Activated T-cell treated with anti-CD3 and anti-CD28 coated beads for 48 hours (primary cell): Measurements from ENCODE around the gene EEPD1.

Source experiments
- DNase-seq: peaks from one replicate; pipeline ENCODE4 v3.0.0-alpha.2; 2020; ENCODE audit warnings: low read depth

The EEPD1 gene

GRCh38 chr7:36261019-36261754 is 108.1 kb downstream of the EEPD1 start:
- no peak for DNase-seq

GRCh38 chr7:36262309-36263094 is 109.4 kb downstream of the EEPD1 start:
- DNase-seq = no peak

DNA sequence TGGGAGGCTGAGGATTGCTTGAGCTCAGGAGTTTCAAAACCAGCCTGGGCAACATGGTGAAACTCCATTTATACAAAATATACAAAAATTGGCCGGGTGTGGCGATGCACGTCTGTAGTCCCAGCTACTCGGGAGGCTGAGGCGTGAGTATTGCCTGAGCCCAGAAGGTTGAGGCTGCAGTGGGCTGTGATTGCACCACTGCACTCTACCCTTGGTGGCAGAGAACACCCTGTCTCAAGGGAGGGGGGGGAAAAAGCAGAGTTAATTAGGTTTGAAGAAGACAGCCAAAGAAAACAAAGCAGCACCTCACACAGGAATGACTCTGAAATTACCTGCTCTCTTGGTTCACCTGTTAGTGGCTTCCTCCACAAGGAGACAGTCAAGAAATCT is 110.0 kb downstream of the EEPD1 start:
- DNase-seq = no peak

- no peak for DNase-seq
These were observed 111.2 kb downstream of the EEPD1 start for GRCh38 chr7:36264123-36264801.

DNA sequence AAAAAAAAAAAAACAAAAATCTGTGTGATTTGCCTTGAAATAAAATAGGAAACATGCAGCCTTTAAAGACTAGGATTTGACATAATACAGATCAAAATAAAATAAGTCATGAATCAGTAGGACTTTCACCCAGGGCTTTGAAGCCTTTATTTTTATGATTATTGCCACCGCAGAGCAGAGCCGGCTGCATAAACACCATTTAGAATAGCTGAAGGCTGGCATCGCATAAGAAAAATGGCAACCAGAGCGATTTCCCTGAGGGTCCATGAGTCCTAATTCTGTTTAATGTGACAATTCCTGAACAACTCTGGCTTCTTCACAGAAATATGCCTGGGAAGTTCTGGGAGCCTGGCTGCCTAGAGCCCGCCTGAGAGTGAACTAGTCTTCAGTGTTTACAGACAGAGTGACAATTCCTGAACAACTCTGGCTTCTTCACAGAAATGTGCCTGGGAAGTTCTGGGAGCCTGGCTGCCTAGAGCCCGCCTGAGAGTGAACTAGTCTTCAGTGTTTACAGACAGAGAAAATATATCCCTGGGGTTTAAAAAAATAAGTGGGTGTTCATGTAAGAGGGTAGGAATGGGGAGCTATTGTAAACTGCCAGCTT is 112.0 kb downstream of the EEPD1 start:
- no peak for DNase-seq

DNA sequence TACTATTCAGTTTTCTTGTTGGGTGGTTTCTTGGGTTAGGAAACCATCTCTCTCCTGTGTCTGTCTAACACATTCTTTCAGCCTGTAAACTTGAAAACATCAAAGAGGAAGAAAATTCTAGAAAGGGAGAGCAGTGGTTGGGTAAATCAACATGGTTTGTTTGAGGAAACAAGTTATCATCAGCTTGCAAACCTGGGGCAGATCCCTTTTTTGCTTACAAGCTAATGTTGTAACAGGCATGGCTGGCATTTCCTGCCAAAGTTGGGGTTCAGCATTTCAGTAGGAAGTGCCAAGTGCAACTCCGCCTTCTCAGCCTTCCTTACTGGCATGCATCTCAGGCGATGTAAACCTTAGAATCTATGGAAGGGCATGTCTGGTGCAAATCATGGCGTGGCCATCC is 112.6 kb downstream of the EEPD1 start:
- no peak for DNase-seq

DNA sequence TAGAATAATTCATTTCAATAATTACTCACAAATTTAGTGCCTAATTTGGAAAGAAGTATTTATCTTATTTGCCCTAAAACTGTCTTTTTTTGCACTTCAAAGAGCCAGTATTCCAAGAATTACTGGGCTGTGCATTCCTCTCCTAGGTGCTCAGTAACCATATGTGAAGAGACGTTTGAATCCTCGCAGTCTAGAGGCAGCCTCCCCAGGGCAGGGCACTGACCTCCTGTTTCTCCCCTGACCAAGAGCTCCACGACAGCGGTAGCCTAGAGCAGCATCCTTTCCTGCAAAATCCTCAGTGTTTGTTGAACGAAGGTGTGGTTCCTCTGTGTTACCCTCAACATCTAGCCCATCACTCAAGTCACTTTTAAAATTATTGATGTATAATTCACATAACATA is 113.1 kb downstream of the EEPD1 start:
- DNase-seq = no peak

DNA sequence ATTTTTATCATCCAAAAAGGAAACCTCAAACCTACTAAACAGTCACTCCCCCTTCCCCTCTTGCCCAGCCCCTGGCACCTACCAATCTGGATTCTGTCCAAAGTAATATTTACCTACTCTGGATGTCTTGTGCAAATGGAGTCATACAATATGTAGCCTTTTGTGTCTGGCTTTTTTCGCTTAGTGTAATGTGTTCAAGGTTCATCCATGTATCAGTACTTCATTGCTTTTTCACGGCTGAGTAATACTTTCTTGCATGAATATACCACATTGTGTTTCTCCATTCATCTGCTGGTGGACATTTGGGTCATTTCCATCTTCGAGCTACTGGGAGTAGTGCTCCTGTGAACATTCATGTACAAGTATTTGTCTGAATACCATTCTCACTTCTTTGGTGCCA is 113.6 kb downstream of the EEPD1 start:
- DNase-seq = no peak

- no peak for DNase-seq
These were observed 119.1 kb downstream of the EEPD1 start for GRCh38 chr7:36272211-36272566.

- DNase-seq = no peak
These were observed 119.7 kb downstream of the EEPD1 start for GRCh38 chr7:36272567-36273269.

DNA sequence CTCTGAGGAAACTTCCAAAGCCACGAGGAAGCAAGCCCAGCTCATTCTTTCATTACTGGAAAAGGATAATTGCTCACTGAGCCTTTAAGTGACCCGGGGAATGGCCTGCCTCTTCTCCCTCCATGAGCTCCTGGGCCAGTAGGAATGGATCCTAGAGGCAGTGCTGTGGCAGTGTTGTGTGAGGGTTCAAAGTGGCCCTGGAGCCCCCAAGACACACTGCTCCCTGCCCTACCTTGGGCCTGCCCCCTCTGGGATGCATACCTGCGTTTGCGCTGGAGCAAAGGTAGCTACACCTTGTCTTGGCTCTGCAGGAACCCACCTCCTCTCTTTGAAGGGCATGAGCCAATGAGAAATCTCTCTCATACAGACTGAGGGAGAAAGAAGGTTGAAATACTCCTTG is 120.8 kb downstream of the EEPD1 start:
- DNase-seq = no peak

DNA sequence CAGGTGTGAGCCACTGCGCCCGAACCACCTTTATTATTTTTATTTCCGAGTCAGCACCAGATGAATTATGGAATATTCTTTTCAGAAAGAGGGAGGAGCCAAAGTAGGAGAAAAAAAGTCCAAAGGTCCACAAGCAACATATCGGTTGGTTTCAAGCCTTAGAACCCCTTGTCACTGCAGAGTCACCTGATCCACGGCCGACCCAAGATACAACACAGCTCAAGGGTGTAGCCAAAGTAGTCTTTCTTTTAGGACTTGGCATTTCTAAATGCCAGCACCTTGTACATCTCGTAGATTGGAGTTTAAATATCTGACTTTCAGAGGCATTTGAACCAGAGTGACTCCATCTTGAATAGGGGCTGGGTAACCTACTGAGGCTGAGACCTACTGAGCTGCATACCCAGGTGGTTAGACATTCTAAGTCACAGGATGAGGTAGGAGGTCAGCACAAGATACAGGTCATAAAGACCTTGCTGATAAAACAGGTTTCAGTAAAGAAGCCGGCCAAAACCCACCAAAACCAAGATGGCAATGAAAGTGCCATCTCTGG is 122.8 kb downstream of the EEPD1 start:
- DNase-seq = no peak

- DNase-seq = no peak
These were observed 123.6 kb downstream of the EEPD1 start for GRCh38 chr7:36276428-36277248.

DNA sequence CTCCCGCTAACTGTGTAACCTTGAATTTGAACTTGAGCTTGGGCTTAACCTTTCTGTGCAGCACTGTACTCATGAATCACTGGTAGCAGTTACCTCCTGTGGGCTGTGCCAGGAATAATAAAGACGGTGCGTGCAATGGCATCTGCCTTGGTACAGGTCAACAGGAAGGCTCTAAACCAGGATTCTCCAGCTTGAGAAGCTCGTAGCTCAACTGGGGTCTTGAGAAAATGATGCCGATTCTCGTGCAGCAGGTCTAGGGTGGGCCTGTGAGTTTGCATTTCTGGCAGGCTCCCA is 124.1 kb downstream of the EEPD1 start:
- no peak for DNase-seq

DNA sequence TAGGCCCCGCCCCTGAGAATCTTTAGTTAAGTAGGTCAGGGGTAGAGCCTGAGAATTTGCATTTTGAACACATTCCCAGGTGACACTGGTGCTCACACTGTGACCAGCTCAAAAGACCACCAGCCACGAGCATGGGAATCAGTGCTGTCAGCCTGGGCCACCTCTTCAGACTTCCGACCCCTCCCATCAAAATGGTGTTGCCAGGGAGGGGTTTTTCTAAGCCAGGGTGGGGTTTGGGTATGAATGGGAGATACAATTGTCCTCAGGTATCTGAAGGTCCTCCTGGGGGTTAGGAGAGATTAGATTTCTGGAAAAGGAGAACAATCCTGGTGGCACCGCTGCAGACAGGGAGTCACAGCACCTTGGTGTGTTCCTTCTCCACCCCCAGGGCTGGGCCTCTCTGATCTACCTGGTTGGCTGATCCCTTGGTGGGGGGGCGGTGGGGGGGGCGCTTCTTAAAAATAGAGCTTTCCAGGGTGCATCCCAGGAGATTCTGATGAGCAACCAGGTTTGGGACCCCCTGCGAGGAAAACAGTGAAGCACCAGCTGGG is 125.1 kb downstream of the EEPD1 start:
- DNase-seq = no peak

DNA sequence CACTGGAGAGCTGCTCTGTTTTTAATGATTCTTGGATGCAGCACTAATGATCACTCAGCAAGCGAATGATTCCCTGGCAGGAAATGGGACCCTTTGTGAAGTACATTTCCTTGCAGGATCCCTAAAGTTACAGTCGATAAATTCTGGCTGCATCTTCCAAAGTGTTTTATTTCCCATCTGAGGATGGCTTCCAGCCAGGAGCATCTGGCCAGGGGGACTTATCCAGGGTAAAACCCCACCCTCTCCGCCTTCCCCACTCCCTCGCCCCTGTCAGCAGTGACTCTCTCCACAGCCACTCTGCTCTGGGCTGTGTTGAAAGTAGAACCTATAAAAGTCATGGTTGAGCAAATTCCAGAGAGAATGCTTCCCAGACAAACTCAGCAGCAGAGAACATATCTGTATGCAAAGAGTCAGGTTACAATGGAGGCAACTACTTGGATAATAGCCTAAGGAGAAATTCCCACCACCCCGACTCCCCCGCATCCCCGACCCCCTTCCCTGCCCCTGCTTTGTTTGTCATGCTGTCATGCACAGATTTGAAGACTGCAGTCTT is 125.6 kb downstream of the EEPD1 start:
- DNase-seq = no peak

DNA sequence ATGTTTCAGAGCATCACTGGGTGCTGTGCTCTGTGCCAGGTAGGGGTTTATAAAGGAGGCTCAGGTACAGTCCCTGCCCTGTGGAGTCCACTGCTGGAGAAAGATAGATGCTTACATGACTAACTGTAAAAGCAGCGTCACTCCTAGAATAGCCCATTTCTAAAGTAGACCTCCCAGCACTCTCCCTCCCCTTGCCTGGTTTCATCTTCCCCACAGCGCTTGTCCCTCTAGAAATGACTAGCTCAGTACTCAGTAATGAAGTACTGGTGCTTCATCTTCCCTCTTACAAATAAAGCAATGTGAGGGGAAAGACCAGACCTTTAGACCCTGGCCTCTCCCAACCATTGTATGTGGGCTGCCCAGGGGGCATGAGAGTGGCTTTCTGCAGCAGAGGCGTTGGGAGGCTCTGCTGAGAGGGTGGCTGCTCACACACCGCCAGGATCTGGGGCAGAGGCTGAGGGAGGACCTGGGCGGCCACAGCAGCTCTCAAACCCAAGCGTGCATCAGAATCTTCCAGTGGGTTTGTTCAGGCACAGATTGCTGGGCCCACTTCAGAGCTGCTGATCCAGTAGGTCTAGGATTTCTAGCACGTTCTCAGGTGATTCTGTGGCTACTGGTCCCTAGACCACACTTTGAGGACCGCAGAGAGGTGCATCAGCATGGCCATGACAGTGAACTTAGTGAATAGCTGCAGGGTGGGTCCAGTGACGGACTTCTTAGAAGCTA is 126.3 kb downstream of the EEPD1 start:
- DNase-seq = no peak

DNA sequence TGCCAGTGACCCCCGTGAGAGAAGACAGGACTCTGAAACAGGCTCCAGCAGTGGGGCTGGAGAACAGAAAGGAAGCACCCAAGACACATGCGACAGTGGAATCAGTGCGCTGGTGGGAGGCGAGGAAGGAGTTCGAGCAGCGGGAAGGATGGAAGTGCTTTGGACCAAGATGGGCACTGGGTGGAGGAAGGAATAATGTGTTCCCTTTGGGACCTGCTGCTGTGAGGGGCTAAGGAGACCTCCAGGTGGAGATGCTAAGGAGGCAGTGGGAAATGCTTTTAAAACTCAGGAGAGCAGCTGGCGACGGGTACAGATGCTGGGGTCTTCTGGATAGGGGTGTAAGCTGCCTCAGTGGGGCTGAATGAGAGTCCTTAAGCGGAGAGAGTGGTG is 126.9 kb downstream of the EEPD1 start:
- no peak for DNase-seq

- DNase-seq = no peak
These were observed 128.1 kb downstream of the EEPD1 start for GRCh38 chr7:36280840-36281812.
